Measurements from ENCODE around the gene CDX2.

CDX2 gene

DNA sequence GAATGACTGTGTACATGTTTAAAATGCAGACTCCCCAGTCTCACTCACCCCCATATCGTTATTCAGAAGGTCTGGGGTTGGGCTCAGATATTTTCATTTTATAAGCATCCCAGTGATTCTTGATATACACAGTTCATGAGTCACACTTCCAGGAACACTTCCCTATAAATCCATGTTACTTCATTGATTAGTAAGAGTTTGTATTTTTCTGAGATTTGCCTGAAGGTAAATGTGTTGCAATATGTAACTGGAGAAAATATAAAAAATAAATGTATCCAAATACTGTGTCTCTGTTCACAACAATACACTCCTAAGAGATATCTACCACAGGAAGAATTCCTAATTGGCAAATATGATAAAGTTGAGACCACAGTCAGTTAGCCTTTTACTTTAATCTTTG, 56.0 kb downstream of the CDX2 start:
- no peak overlapping the region for H2AFZ ChIP-seq (ENCODE audit: low read depth, low read length)
- H3K27ac ChIP-seq (ENCODE audit: low read length) = no peak overlapping the region
- H3K4me1 ChIP-seq (ENCODE audit: low read length) = no peaks in the 10 kb centered on the region
- H3K36me3 ChIP-seq (replicated peaks; ENCODE audit: low read depth, low read length) = no peaks in the 10 kb centered on the region
- H3K4me3 ChIP-seq (ENCODE audit: low read length) = no peak overlapping the region
- H3K79me2 ChIP-seq (ENCODE audit: low read length) = no peaks in the 10 kb centered on the region
- H3K4me2 ChIP-seq (ENCODE audit: low read length) = no peak overlapping the region
- peaks cover 13% of the 10 kb centered on the region; the same call in 1 of the 2 replicates for H3K27me3 ChIP-seq (ENCODE audit: low read depth, low read length)
- no peaks in the 10 kb centered on the region for H4K20me1 ChIP-seq (ENCODE audit: insufficient read depth, low read length)
- TF ChIP-seq, protein P1, sequence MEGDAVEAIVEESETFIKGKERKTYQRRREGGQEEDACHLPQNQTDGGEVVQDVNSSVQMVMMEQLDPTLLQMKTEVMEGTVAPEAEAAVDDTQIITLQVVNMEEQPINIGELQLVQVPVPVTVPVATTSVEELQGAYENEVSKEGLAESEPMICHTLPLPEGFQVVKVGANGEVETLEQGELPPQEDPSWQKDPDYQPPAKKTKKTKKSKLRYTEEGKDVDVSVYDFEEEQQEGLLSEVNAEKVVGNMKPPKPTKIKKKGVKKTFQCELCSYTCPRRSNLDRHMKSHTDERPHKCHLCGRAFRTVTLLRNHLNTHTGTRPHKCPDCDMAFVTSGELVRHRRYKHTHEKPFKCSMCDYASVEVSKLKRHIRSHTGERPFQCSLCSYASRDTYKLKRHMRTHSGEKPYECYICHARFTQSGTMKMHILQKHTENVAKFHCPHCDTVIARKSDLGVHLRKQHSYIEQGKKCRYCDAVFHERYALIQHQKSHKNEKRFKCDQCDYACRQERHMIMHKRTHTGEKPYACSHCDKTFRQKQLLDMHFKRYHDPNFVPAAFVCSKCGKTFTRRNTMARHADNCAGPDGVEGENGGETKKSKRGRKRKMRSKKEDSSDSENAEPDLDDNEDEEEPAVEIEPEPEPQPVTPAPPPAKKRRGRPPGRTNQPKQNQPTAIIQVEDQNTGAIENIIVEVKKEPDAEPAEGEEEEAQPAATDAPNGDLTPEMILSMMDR (IDR thresholded peaks at IDR 0.05; ENCODE audit: low read depth, low read length) = no peak
- no peak for TF ChIP-seq EZH2phosphoT487 (IDR thresholded peaks at IDR 0.05; ENCODE audit: low read depth)
- no peaks in the 10 kb centered on the region for H3K9me3 ChIP-seq (ENCODE audit: insufficient read depth, low read length)
- no peak overlapping the region for H3K9ac ChIP-seq (ENCODE audit: low read length)

- no peak for TF ChIP-seq EZH2phosphoT487 (IDR thresholded peaks at IDR 0.05; ENCODE audit: low read depth)
- TF ChIP-seq, protein P1 (IDR thresholded peaks at IDR 0.05; ENCODE audit: low read depth, low read length) = no peak
- Histone ChIP-seq H3K4me1 (ENCODE audit: low read length) (no peaks in the 10 kb centered on the region), H3K4me3 (ENCODE audit: low read length) (no peak overlapping the region), H3K9me3 (ENCODE audit: insufficient read depth, low read length) (no peaks in the 10 kb centered on the region), H3K27me3 (ENCODE audit: low read depth, low read length) (peaks cover 13% of the 10 kb centered on the region; the same call in 1 of the 2 replicates), H3K9ac (ENCODE audit: low read length) (no peak overlapping the region), H3K36me3 (replicated peaks; ENCODE audit: low read depth, low read length) (no peaks in the 10 kb centered on the region), H3K27ac (ENCODE audit: low read length) (no peak overlapping the region), H4K20me1 (ENCODE audit: insufficient read depth, low read length) (no peaks in the 10 kb centered on the region), H3K79me2 (ENCODE audit: low read length) (no peaks in the 10 kb centered on the region), H3K4me2 (ENCODE audit: low read length) (no peak overlapping the region), H2AFZ (ENCODE audit: low read depth, low read length) (no peak overlapping the region; the same call in 1 of the 2 replicates)
Measured at GRCh38 chr13:27911521-27911920, 57.6 kb downstream of the CDX2 start.

All from OCI-LY3 (cell line).